Measurements from ENCODE around the gene TP53TG3. TPM values are rescaled to one million over a fixed set of nuclear protein-coding genes. Genes with fewer than 3 reads are reported as not detected.
"Not testable (repeated sequence)": the region's sequence is repeated elsewhere in the genome, so short reads cannot be mapped to it uniquely, and the experiment has no call there.

TP53TG3 gene
- total RNA-seq, 1 experiment from 2014 or later, result not detected

GRCh38 chr16:32647562-32647961 is 28.4 kb downstream of the TP53TG3 start:
- not testable (repeated sequence) for H4K91ac ChIP-seq (ENCODE audit: insufficient read length, low read depth, low read length); H3K4me3 Mint-ChIP-seq; H3K79me2 ChIP-seq (ENCODE audit: insufficient read depth, low read length); DNase-seq; H3K27me3 ChIP-seq (ENCODE audit: insufficient read depth, low read length); H3K27ac ChIP-seq (ENCODE audit: insufficient read length, low read depth, low read length); H3K27ac Mint-ChIP-seq; H3T11ph ChIP-seq (ENCODE audit: low read length); H2AFZ ChIP-seq (ENCODE audit: low read length); H3K14ac ChIP-seq (ENCODE audit: insufficient read depth, low read length); H3K4me1 ChIP-seq (ENCODE audit: insufficient read depth, low read length); H2BK20ac ChIP-seq (ENCODE audit: low read depth, low read length, poor library complexity, severe bottlenecking); H3K56ac ChIP-seq (ENCODE audit: insufficient read length, low read depth, low read length); H4K20me1 ChIP-seq (ENCODE audit: control insufficient read depth, insufficient read depth, insufficient read length); H2BK12ac ChIP-seq (ENCODE audit: insufficient read length, low read depth, low read length); H3K4me1 Mint-ChIP-seq; H3K23me2 ChIP-seq (ENCODE audit: insufficient read length, low read depth, low read length, poor library complexity, severe bottlenecking); H2BK5ac ChIP-seq (ENCODE audit: insufficient read length, low read length); H3K23ac ChIP-seq (ENCODE audit: insufficient read length, low read depth, low read length); H3K9ac ChIP-seq (ENCODE audit: extremely low read depth, insufficient read length, low read length); H2BK15ac ChIP-seq (ENCODE audit: low read depth, low read length); H3K18ac ChIP-seq (ENCODE audit: insufficient read length, low read depth, low read length); H3K4me2 ChIP-seq (ENCODE audit: insufficient read depth, insufficient read length, low read length); H2BK120ac ChIP-seq (ENCODE audit: low read depth, low read length, poor library complexity, severe bottlenecking); H3K9me3 ChIP-seq (ENCODE audit: control insufficient read depth, low read depth, low read length); H3K79me1 ChIP-seq (ENCODE audit: insufficient read depth, low read depth, low read length, poor library complexity, severe bottlenecking); H4K5ac ChIP-seq (ENCODE audit: insufficient read length, low read depth, low read length); H2AK5ac ChIP-seq (ENCODE audit: insufficient read length, low read length); H4K8ac ChIP-seq (replicated peaks; ENCODE audit: insufficient read length, low read depth, low read length); H3K4ac ChIP-seq (ENCODE audit: low read depth, low read length); H3K27me3 Mint-ChIP-seq (ENCODE audit: low read depth)
- H3K9me3 Mint-ChIP-seq, result peaks cover 24% of the 10 kb centered on the region in 2 experiments
- peaks cover 14 to 16% (median 16%) of the 10 kb centered on the region in 3 experiments; a peak in 6 of 7 replicates for H3K36me3 Mint-ChIP-seq (ENCODE audit: insufficient read depth in 1 of 3, low read depth in 3 of 3)
- no CpG with 5 or more reads among the region's 1 CpG for WGBS (ENCODE audit: extremely low coverage, insufficient read length, low lambda C conversion rate)

- not testable (repeated sequence) for H3K18ac ChIP-seq (ENCODE audit: insufficient read length, low read depth, low read length); H4K5ac ChIP-seq (ENCODE audit: insufficient read length, low read depth, low read length); H3K27ac Mint-ChIP-seq; H4K20me1 ChIP-seq (ENCODE audit: control insufficient read depth, insufficient read depth, insufficient read length); H2AK5ac ChIP-seq (ENCODE audit: insufficient read length, low read length); H3K4me1 ChIP-seq (ENCODE audit: insufficient read depth, low read length); H2BK12ac ChIP-seq (ENCODE audit: insufficient read length, low read depth, low read length); H3K23ac ChIP-seq (ENCODE audit: insufficient read length, low read depth, low read length); H3K27me3 ChIP-seq (ENCODE audit: insufficient read depth, low read length); H3K9ac ChIP-seq (ENCODE audit: extremely low read depth, insufficient read length, low read length); H2BK20ac ChIP-seq (ENCODE audit: low read depth, low read length, poor library complexity, severe bottlenecking); H4K8ac ChIP-seq (replicated peaks; ENCODE audit: insufficient read length, low read depth, low read length); H3K79me2 ChIP-seq (ENCODE audit: insufficient read depth, low read length); H2BK120ac ChIP-seq (ENCODE audit: low read depth, low read length, poor library complexity, severe bottlenecking); H3K79me1 ChIP-seq (ENCODE audit: insufficient read depth, low read depth, low read length, poor library complexity, severe bottlenecking); H3K27ac ChIP-seq (ENCODE audit: insufficient read length, low read depth, low read length); H3K27me3 Mint-ChIP-seq (ENCODE audit: low read depth); H2BK15ac ChIP-seq (ENCODE audit: low read depth, low read length); H3K4me3 Mint-ChIP-seq; H3K9me3 ChIP-seq (ENCODE audit: control insufficient read depth, low read depth, low read length); H2AFZ ChIP-seq (ENCODE audit: low read length); H3K4ac ChIP-seq (ENCODE audit: low read depth, low read length); DNase-seq; H2BK5ac ChIP-seq (ENCODE audit: insufficient read length, low read length); H3T11ph ChIP-seq (ENCODE audit: low read length); H4K91ac ChIP-seq (ENCODE audit: insufficient read length, low read depth, low read length); H3K23me2 ChIP-seq (ENCODE audit: insufficient read length, low read depth, low read length, poor library complexity, severe bottlenecking); H3K56ac ChIP-seq (ENCODE audit: insufficient read length, low read depth, low read length); H3K14ac ChIP-seq (ENCODE audit: insufficient read depth, low read length); H3K4me2 ChIP-seq (ENCODE audit: insufficient read depth, insufficient read length, low read length); H3K4me1 Mint-ChIP-seq
- Mint-ChIP-seq H3K9me3 (peaks cover 24 to 25% of the 10 kb centered on the region in 2 experiments), H3K36me3 (ENCODE audit: insufficient read depth in 1 of 3, low read depth in 3 of 3) (peaks cover 14 to 16% (median 16%) of the 10 kb centered on the region in 3 experiments; a peak in 6 of 7 replicates)
- 100% methylated on average over 1 of the region's 2 CpGs for WGBS (ENCODE audit: extremely low coverage, insufficient read length, low lambda C conversion rate)
Measured at GRCh38 chr16:32646780-32647179, 29.2 kb downstream of the TP53TG3 start.

All from H9 (cell line).